ENCODE measurements around the gene SFTPD.
"Not testable (repeated sequence)": the region's sequence is repeated elsewhere in the genome, so short reads cannot be mapped to it uniquely, and the experiment has no call there.

SFTPD gene

DNA sequence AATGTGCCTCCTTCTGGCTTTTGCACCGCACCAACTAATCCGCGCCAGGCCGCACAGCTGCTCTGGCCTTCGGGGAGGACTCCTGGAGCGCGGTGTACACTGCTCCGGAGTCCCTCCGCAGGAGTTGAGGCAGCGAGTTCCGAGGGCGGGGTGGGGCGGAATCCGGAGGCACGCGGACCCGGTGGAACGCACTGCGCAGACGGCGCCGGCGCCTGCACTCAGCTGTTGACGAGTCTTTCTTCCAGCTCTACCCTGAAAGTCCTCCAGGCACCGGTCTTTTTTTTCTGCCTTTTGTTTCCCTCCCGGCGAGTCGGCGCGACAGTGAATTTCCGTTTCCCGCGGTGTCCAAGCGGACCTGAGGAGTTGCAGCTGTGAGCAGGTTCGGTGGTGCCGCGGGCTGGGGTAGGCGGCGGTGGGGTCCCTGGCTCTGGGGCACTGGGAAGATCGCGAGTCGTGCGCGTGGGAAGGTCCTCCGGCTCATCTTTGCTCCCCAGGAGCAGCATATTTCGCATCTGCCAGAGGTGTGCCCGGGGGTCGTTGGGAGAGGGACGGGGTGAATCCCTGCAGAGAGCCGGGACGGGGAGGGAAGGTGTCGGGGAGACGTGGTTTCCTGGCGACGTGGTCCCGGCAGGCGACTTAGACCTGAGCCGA is 44.1 kb downstream of the SFTPD start:
- Histone ChIP-seq H3K27me3 (ENCODE audit: insufficient read depth, low read length, poor library complexity) (no peaks in the 10 kb centered on the region), H3K4me2 (ENCODE audit: low read length) (peak overlapping the region; percentile 70), H3K56ac (ENCODE audit: low read length) (peak overlapping the region; percentile 83), H4K8ac (ENCODE audit: low read depth, low read length) (peak overlapping the region; percentile 42), H3K4me1 (ENCODE audit: control insufficient read depth, low read depth, low read length) (peaks cover 2% of the 10 kb centered on the region), H3K4me3 (ENCODE audit: low read length) (peak overlapping the region; percentile 39), H2BK15ac (replicated peaks; ENCODE audit: low read depth) (no peak overlapping the region), H4K5ac (ENCODE audit: low read length) (no peak overlapping the region), H2BK120ac (ENCODE audit: low read depth, low read length) (no peak overlapping the region), H3K4ac (ENCODE audit: low read depth, low read length) (no peak overlapping the region), H3K9ac (ENCODE audit: low read length) (peak overlapping the region; percentile 63), H3K27ac (ENCODE audit: low read depth, low read length) (peak overlapping the region; percentile 51), H3K18ac (ENCODE audit: low read length) (peak overlapping the region; percentile 61), H3K79me1 (ENCODE audit: low read length) (no peaks in the 10 kb centered on the region), H3K79me2 (ENCODE audit: control insufficient read depth, insufficient read depth, low read length) (no peaks in the 10 kb centered on the region), H2BK5ac (ENCODE audit: low read length) (peak overlapping the region; percentile 52), H3K36me3 (ENCODE audit: control insufficient read depth, insufficient read depth, low read length) (no peaks in the 10 kb centered on the region), H3K23ac (ENCODE audit: low read length) (no peak overlapping the region), H2AK5ac (ENCODE audit: low read length) (no peak overlapping the region)
- peak; percentile 87 for DNase-seq
- WGBS (ENCODE audit: extremely low coverage, insufficient coverage, low lambda C conversion rate) = no CpG with 5 or more reads among the region's 58 CpGs

DNA sequence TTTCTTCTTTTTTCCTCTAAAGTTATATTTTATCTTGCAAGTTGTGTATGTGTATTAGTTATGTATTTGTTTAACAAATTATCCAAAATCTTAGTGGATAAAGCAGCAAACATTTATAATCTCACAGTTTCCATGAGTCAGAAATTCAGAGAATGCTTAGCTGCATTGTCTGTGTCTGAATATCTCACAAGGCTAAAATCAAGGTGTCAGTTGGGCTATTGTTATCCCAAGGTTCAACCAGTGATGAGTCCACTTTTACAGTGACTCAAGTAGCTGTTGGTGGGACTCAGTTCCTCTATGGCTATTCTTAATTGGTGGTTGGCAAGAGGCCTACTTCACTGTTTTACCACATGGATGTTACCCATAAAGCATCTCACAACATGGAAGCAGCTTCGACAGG is 47.3 kb downstream of the SFTPD start:
- H3K36me3 ChIP-seq (ENCODE audit: control insufficient read depth, insufficient read depth, low read length); H3K4me3 ChIP-seq (ENCODE audit: low read length); H3K79me1 ChIP-seq (ENCODE audit: low read length); H3K27me3 ChIP-seq (ENCODE audit: insufficient read depth, low read length, poor library complexity); H3K4me1 ChIP-seq (ENCODE audit: control insufficient read depth, low read depth, low read length); H3K9ac ChIP-seq (ENCODE audit: low read length); H2AK5ac ChIP-seq (ENCODE audit: low read length); H4K5ac ChIP-seq (ENCODE audit: low read length); H3K4ac ChIP-seq (ENCODE audit: low read depth, low read length); H3K79me2 ChIP-seq (ENCODE audit: control insufficient read depth, insufficient read depth, low read length); H3K23ac ChIP-seq (ENCODE audit: low read length); H3K18ac ChIP-seq (ENCODE audit: low read length); H2BK5ac ChIP-seq (ENCODE audit: low read length); H4K8ac ChIP-seq (ENCODE audit: low read depth, low read length); H3K4me2 ChIP-seq (ENCODE audit: low read length); H2BK120ac ChIP-seq (ENCODE audit: low read depth, low read length); DNase-seq; H3K27ac ChIP-seq (ENCODE audit: low read depth, low read length); H2BK15ac ChIP-seq (replicated peaks; ENCODE audit: low read depth); H3K56ac ChIP-seq (ENCODE audit: low read length): not testable (repeated sequence)
- no CpG with 5 or more reads among the region's 1 CpG for WGBS (ENCODE audit: extremely low coverage, insufficient coverage, low lambda C conversion rate)

DNA sequence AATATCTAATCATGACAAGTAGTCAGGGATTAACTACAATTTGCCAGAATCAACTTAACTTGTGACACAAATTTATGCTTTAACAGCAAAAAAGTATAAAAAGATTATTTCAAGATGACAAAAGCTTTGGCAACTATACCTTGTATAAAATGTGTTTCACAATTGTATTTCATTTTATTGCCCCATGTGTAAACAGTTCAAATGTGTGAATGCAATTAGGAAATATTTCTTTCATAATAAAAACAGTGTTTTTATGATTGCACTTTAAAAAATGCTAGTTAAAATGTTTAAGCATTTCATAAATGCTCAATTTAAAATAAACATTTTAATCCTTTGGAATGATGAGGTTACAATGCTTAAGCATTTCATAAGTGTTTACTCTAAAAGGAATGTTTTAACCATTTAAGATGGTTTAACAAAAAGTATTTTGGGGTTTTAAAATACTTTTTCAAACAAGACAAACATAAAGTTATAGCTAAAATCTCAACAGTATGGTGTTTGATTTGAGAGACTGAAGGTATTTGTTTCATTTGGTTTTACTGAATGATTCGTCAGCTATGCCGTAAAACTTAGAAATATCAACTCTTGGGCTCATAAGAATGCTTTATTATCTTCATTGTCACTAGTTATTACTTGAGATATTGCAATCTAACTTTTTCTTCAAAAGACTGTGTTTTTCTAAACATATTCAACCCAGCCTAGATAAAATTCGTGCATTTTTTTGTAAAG is 50.1 kb downstream of the SFTPD start:
- no peak overlapping the region for H3K18ac ChIP-seq (ENCODE audit: low read length)
- H3K4me1 ChIP-seq (ENCODE audit: control insufficient read depth, low read depth, low read length) = no peaks in the 10 kb centered on the region
- no peak overlapping the region for H3K4me3 ChIP-seq (ENCODE audit: low read length)
- no peak overlapping the region for H4K8ac ChIP-seq (ENCODE audit: low read depth, low read length)
- no peaks in the 10 kb centered on the region for H3K27me3 ChIP-seq (ENCODE audit: insufficient read depth, low read length, poor library complexity)
- H4K5ac ChIP-seq (ENCODE audit: low read length) = no peak overlapping the region
- no peaks in the 10 kb centered on the region for H3K79me1 ChIP-seq (ENCODE audit: low read length)
- no peak overlapping the region for H3K56ac ChIP-seq (ENCODE audit: low read length)
- no peak overlapping the region for H3K9ac ChIP-seq (ENCODE audit: low read length)
- no peak overlapping the region for H2BK5ac ChIP-seq (ENCODE audit: low read length)
- no peak overlapping the region for H3K4ac ChIP-seq (ENCODE audit: low read depth, low read length)
- no peaks in the 10 kb centered on the region for H3K79me2 ChIP-seq (ENCODE audit: control insufficient read depth, insufficient read depth, low read length)
- no peak for DNase-seq
- no peak overlapping the region for H3K27ac ChIP-seq (ENCODE audit: low read depth, low read length)
- WGBS (ENCODE audit: extremely low coverage, insufficient coverage, low lambda C conversion rate) = no CpG with 5 or more reads among the region's 3 CpGs
- H2BK15ac ChIP-seq (replicated peaks; ENCODE audit: low read depth) = no peak overlapping the region
- H3K23ac ChIP-seq (ENCODE audit: low read length) = no peak overlapping the region
- H3K4me2 ChIP-seq (ENCODE audit: low read length) = no peak overlapping the region
- H2AK5ac ChIP-seq (ENCODE audit: low read length) = no peak overlapping the region
- no peak overlapping the region for H2BK120ac ChIP-seq (ENCODE audit: low read depth, low read length)
- no peaks in the 10 kb centered on the region for H3K36me3 ChIP-seq (ENCODE audit: control insufficient read depth, insufficient read depth, low read length)

GRCh38 chr10:79892896-79893295 is 56.0 kb downstream of the SFTPD start:
- not testable (repeated sequence) for H3K36me3 ChIP-seq (ENCODE audit: control insufficient read depth, insufficient read depth, low read length); H3K23ac ChIP-seq (ENCODE audit: low read length); H2BK5ac ChIP-seq (ENCODE audit: low read length); H3K4me2 ChIP-seq (ENCODE audit: low read length); H4K8ac ChIP-seq (ENCODE audit: low read depth, low read length); H3K18ac ChIP-seq (ENCODE audit: low read length); H4K5ac ChIP-seq (ENCODE audit: low read length); H2BK15ac ChIP-seq (replicated peaks; ENCODE audit: low read depth); H3K4me1 ChIP-seq (ENCODE audit: control insufficient read depth, low read depth, low read length); H3K27me3 ChIP-seq (ENCODE audit: insufficient read depth, low read length, poor library complexity); H3K27ac ChIP-seq (ENCODE audit: low read depth, low read length); H3K56ac ChIP-seq (ENCODE audit: low read length); H3K4me3 ChIP-seq (ENCODE audit: low read length); DNase-seq; H2AK5ac ChIP-seq (ENCODE audit: low read length); H3K79me2 ChIP-seq (ENCODE audit: control insufficient read depth, insufficient read depth, low read length); H2BK120ac ChIP-seq (ENCODE audit: low read depth, low read length); H3K4ac ChIP-seq (ENCODE audit: low read depth, low read length); H3K79me1 ChIP-seq (ENCODE audit: low read length); H3K9ac ChIP-seq (ENCODE audit: low read length)
- no CpG with 5 or more reads among the region's 17 CpGs for WGBS (ENCODE audit: extremely low coverage, insufficient coverage, low lambda C conversion rate)

GRCh38 chr10:79890469-79890868 is 58.4 kb downstream of the SFTPD start:
- no peaks in the 10 kb centered on the region for H3K79me2 ChIP-seq (ENCODE audit: control insufficient read depth, insufficient read depth, low read length)
- H3K56ac ChIP-seq (ENCODE audit: low read length) = no peak overlapping the region
- H2BK120ac ChIP-seq (ENCODE audit: low read depth, low read length) = no peak overlapping the region
- no peaks in the 10 kb centered on the region for H3K27me3 ChIP-seq (ENCODE audit: insufficient read depth, low read length, poor library complexity)
- no peak overlapping the region for H3K27ac ChIP-seq (ENCODE audit: low read depth, low read length)
- H4K5ac ChIP-seq (ENCODE audit: low read length) = no peak overlapping the region
- no peak for DNase-seq
- no peak overlapping the region for H2BK5ac ChIP-seq (ENCODE audit: low read length)
- H3K9ac ChIP-seq (ENCODE audit: low read length) = no peak overlapping the region
- no peak overlapping the region for H3K4me3 ChIP-seq (ENCODE audit: low read length)
- H2BK15ac ChIP-seq (replicated peaks; ENCODE audit: low read depth) = no peak overlapping the region
- WGBS (ENCODE audit: extremely low coverage, insufficient coverage, low lambda C conversion rate) = no CpG with 5 or more reads among the region's 1 CpG
- H3K36me3 ChIP-seq (ENCODE audit: control insufficient read depth, insufficient read depth, low read length) = no peaks in the 10 kb centered on the region
- H3K18ac ChIP-seq (ENCODE audit: low read length) = no peak overlapping the region
- no peak overlapping the region for H3K4ac ChIP-seq (ENCODE audit: low read depth, low read length)
- H3K4me2 ChIP-seq (ENCODE audit: low read length) = no peak overlapping the region
- H4K8ac ChIP-seq (ENCODE audit: low read depth, low read length) = no peak overlapping the region
- no peak overlapping the region for H3K23ac ChIP-seq (ENCODE audit: low read length)
- no peak overlapping the region for H2AK5ac ChIP-seq (ENCODE audit: low read length)
- H3K79me1 ChIP-seq (ENCODE audit: low read length) = no peaks in the 10 kb centered on the region
- H3K4me1 ChIP-seq (ENCODE audit: control insufficient read depth, low read depth, low read length) = no peaks in the 10 kb centered on the region
